Measurements from ENCODE around the gene SULT1C3.
A peak's percentile ranks its signal among the peaks of the same experiment; 100 is the strongest.

The SULT1C3 gene

GRCh38 chr2:108301558-108301957 lies 61.8 kb downstream of the SULT1C3 start:
- no peak for DNase-seq (ENCODE audit: extremely low spot score)
- CTCF ChIA-PET = interaction anchor here (1.2 kb wide), 1 partner anchor 15 kb away, joined by 4 read pairs; no protein-coding TSS in a partner anchor
- no peak for TF ChIP-seq CTCF (IDR thresholded peaks at IDR 0.05; ENCODE audit: control extremely low read depth, extremely low read depth, low read depth, missing control alignments)
- POLR2A ChIA-PET = no interaction called here

- no peak for TF ChIP-seq CTCF (IDR thresholded peaks at IDR 0.05; ENCODE audit: control extremely low read depth, extremely low read depth, low read depth, missing control alignments)
- CTCF ChIA-PET = interaction anchor here (2.5 kb wide), 1 partner anchor 10 kb away, joined by 6 read pairs; no protein-coding TSS in a partner anchor
- DNase-seq (ENCODE audit: extremely low spot score) = peak; percentile 29
These were observed 65.2 kb downstream of the SULT1C3 start for GRCh38 chr2:108304975-108305374.

GRCh38 chr2:108305901-108306300 lies 66.1 kb downstream of the SULT1C3 start:
- TF ChIP-seq CTCF (IDR thresholded peaks at IDR 0.05; ENCODE audit: control extremely low read depth, extremely low read depth, low read depth, missing control alignments) = no peak
- DNase-seq (ENCODE audit: extremely low spot score) = no peak
- ChIA-PET POLR2A (no interaction called here), CTCF (interaction anchor here (2.5 kb wide), 1 partner anchor 11 kb away, joined by 6 read pairs; no protein-coding TSS in a partner anchor)

More at GRCh38 chr2:108304975-108305374, 65.2 kb downstream of the SULT1C3 start:
- POLR2A ChIA-PET = no interaction called here

- no peak for TF ChIP-seq CTCF (IDR thresholded peaks at IDR 0.05; ENCODE audit: control extremely low read depth, extremely low read depth, low read depth, missing control alignments)
- ChIA-PET POLR2A (no interaction called here), CTCF (no interaction called here)
- DNase-seq (ENCODE audit: extremely low spot score) = no peak
These were observed 70.1 kb downstream of the SULT1C3 start for GRCh38 chr2:108309903-108310302.

Data from GM10248 (cell line).